GM12878 (cell line): ENCODE data around the gene IQGAP2.
"Not testable (repeated sequence)": the region's sequence is repeated elsewhere in the genome, so short reads cannot be mapped to it uniquely, and the experiment has no call there.

ENCODE experiments used
- ETV6 ChIP-seq, 2 experiments: fragments of 450-650 bp in 1 of 2; IDR thresholded peaks in 1 of 2; conservative IDR thresholded peaks in 1 of 2; 2 replicates each; pipeline ENCODE4 v1.6.1; 2014; ENCODE audit warnings: antibody characterized with exemption in 1 of 2, borderline replicate concordance in 1 of 2, low read depth in 1 of 2, mild to moderate bottlenecking in 1 of 2, moderate library complexity in 1 of 2
- GABPA ChIP-seq: IDR thresholded peaks from 2 replicates; pipeline ENCODE4 v1.6.1; 2014; ENCODE audit warnings: antibody characterized with exemption, low read depth, mild to moderate bottlenecking, inconsistent platforms
- JUNB ChIP-seq: IDR thresholded peaks from 2 replicates; pipeline ENCODE4 v1.6.1; 2016; ENCODE audit warnings: antibody characterized with exemption, mild to moderate bottlenecking
- KDM1A ChIP-seq: fragments of 200-600 bp; sonication (generic); IDR thresholded peaks from 2 replicates; pipeline ENCODE4 v1.6.1; 2016; ENCODE audit warnings: borderline replicate concordance
- MEF2A ChIP-seq: IDR thresholded peaks from 2 replicates; pipeline ENCODE4 v1.6.1; 2011; ENCODE audit warnings: low read depth, mild to moderate bottlenecking, low read length, moderate library complexity; ENCODE audit not compliant: insufficient read depth
- POLR2A ChIP-seq: IDR thresholded peaks from 2 replicates; pipeline ENCODE4 v1.6.1; 2011; ENCODE audit warnings: low read depth, mild to moderate bottlenecking, low read length
- RCOR1 ChIP-seq: conservative IDR thresholded peaks from 2 replicates; pipeline ENCODE4 v1.6.1; 2012; ENCODE audit warnings: low read depth, low read length, improper control_type of control experiment
- STAT1 ChIP-seq: fragments of 450-650 bp; conservative IDR thresholded peaks from 2 replicates; pipeline ENCODE4 v1.6.1; 2014; ENCODE audit warnings: antibody characterized with exemption, mild to moderate bottlenecking
- TF ChIP-seq, protein P1 (sequence below): fragments of 450-650 bp; formaldehyde crosslinking; IDR thresholded peaks from 2 replicates; pipeline ENCODE4 v1.4.0; 2022; ENCODE audit warnings: mild to moderate bottlenecking, moderate library complexity
- TF ChIP-seq, protein P2 (sequence below), 3 experiments: IDR thresholded peaks in 2 of 3; conservative IDR thresholded peaks in 1 of 3; 2 replicates each; pipeline ENCODE4 v1.5.1; 2011; ENCODE audit warnings: low read depth in 3 of 3, low read length in 3 of 3, mild to moderate bottlenecking in 3 of 3, control low read depth in 2 of 3, moderate library complexity in 2 of 3, inconsistent platforms in 1 of 3, mixed read lengths in 1 of 3; ENCODE audit not compliant: control insufficient read depth in 2 of 3, insufficient read depth in 1 of 3; ENCODE audit errors: extremely low read depth in 1 of 3

DNA sequence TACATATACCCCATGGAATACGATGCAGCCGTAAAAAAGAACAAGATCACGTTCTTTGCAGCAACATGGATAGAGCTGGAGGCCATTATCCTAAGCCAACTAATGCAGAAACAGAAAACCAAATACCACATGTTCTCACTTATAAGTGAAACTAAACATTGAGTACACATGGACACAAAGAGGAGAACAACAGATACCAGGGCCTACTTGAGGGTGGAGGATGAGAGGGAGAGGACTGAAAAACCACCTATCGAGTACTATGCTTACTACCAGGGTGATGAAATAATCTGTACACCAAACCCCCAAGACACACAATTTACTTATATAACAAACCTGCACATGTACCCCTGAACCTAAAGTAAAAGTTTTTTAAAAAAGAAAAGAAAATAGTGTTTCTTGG is 338.4 kb downstream of the IQGAP2 start:
- TF ChIP-seq, protein P1, sequence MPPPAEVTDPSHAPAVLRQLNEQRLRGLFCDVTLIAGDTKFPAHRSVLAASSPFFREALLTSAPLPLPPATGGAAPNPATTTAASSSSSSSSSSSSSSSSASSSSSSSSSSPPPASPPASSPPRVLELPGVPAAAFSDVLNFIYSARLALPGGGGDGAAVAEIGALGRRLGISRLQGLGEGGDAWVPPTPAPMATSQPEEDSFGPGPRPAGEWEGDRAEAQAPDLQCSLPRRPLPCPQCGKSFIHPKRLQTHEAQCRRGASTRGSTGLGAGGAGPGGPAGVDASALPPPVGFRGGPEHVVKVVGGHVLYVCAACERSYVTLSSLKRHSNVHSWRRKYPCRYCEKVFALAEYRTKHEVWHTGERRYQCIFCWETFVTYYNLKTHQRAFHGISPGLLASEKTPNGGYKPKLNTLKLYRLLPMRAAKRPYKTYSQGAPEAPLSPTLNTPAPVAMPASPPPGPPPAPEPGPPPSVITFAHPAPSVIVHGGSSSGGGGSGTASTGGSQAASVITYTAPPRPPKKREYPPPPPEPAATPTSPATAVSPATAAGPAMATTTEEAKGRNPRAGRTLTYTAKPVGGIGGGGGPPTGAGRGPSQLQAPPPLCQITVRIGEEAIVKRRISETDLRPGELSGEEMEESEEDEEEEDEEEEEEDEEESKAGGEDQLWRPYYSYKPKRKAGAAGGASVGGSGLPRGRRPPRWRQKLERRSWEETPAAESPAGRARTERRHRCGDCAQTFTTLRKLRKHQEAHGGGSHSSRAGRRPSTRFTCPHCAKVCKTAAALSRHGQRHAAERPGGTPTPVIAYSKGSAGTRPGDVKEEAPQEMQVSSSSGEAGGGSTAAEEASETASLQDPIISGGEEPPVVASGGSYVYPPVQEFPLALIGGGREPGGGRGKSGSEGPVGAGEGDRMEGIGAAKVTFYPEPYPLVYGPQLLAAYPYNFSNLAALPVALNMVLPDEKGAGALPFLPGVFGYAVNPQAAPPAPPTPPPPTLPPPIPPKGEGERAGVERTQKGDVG (CRISPR knock-in tag): not testable (repeated sequence)
- TF ChIP-seq, protein P2, sequence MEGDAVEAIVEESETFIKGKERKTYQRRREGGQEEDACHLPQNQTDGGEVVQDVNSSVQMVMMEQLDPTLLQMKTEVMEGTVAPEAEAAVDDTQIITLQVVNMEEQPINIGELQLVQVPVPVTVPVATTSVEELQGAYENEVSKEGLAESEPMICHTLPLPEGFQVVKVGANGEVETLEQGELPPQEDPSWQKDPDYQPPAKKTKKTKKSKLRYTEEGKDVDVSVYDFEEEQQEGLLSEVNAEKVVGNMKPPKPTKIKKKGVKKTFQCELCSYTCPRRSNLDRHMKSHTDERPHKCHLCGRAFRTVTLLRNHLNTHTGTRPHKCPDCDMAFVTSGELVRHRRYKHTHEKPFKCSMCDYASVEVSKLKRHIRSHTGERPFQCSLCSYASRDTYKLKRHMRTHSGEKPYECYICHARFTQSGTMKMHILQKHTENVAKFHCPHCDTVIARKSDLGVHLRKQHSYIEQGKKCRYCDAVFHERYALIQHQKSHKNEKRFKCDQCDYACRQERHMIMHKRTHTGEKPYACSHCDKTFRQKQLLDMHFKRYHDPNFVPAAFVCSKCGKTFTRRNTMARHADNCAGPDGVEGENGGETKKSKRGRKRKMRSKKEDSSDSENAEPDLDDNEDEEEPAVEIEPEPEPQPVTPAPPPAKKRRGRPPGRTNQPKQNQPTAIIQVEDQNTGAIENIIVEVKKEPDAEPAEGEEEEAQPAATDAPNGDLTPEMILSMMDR (IDR thresholded peaks at IDR 0.05 in 2 of 3, conservative IDR thresholded peaks at IDR 0.05 in 1 of 3; ENCODE audit: control insufficient read depth in 2 of 3, extremely low read depth in 1 of 3, insufficient read depth in 1 of 3, low read depth in 3 of 3, low read length in 3 of 3): not testable (repeated sequence)
- TF ChIP-seq STAT1; RCOR1; ETV6 (conservative IDR thresholded peaks at IDR 0.05 in 1 of 2, IDR thresholded peaks at IDR 0.05 in 1 of 2; ENCODE audit: borderline replicate concordance in 1 of 2, low read depth in 1 of 2); GABPA; KDM1A; POLR2A; JUNB; MEF2A: not testable (repeated sequence)
